GM23338 (cell line): ENCODE measurements around the gene CTNND2.

Experiments used
- CTCF ChIP-seq, 2 experiments: fragments of 200-600 bp in 1 of 2; sonication (generic) in 1 of 2; conservative IDR thresholded peaks; 2 replicates each; pipeline versions ENCODE4 v1.5.1 to v1.6.1; 2016 to 2017; ENCODE audit warnings: antibody characterized with exemption in 2 of 2, low read depth in 2 of 2, mild to moderate bottlenecking in 2 of 2, moderate library complexity in 1 of 2
- POLR2AphosphoS5 ChIP-seq: IDR thresholded peaks from 2 replicates; pipeline ENCODE4 v1.6.1; 2016; ENCODE audit warnings: antibody characterized with exemption, low read depth

GRCh38 chr5:11432116-11432515, 472.1 kb downstream of the CTNND2 start:
- TF ChIP-seq CTCF (conservative IDR thresholded peaks at IDR 0.05; ENCODE audit: low read depth in 2 of 2) (no peak), POLR2AphosphoS5 (no peak)
